Measurements from ENCODE around the gene TIGD6.

TIGD6 gene

DNA sequence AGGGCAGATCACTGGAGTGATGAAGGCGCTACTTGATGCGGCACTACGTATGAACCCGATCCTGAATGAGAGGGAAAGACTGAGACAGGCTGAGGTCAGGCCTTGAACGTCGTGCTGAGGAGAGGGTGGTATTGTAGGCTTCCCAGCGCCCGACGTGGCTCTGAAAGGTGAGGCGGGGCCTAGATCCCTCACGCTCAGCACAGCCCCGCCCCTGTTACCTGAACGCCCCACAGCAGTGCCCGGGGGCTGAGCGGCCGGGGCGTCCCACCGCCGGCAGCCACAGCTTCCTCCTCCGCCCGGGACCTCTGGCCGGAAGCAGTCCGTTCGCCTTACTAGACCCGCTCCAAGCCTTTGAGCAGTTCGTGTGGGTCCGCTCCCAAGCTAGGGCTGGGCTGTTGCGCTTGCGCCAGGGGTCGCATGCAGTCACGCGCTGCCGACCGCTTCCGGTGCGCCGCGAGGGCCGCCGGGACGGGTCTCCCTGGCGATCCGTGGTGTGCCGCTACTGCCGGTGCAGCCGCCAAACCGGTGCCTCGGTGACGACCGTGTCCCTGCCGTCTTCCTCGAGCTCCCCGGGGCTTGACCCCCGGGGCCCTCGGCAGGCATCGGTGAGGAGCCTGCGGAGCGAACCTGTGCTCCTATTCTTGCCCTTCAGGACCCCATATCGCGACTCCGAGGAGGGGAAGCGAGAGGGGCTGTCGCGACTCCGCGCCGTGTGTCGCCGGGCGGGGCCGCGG, at the start of gene TIGD6, which contains the start of gene HMGXB3:
TSS of gene TIGD6 (minus strand) at position 399 of the 734 bp plus-strand sequence. CDS start 4,306 bp downstream, outside the sequence.
TSS of gene HMGXB3 (plus strand) at position 484 of the 734 bp plus-strand sequence. CDS start 4,114 bp downstream, outside the sequence.
- H3K27ac ChIP-seq: peak within 1 kb of the TSS; percentile 90

GRCh38 chr5:150046031-150046430, 45.6 kb upstream of the TIGD6 start:
- TF ChIP-seq, protein P1, sequence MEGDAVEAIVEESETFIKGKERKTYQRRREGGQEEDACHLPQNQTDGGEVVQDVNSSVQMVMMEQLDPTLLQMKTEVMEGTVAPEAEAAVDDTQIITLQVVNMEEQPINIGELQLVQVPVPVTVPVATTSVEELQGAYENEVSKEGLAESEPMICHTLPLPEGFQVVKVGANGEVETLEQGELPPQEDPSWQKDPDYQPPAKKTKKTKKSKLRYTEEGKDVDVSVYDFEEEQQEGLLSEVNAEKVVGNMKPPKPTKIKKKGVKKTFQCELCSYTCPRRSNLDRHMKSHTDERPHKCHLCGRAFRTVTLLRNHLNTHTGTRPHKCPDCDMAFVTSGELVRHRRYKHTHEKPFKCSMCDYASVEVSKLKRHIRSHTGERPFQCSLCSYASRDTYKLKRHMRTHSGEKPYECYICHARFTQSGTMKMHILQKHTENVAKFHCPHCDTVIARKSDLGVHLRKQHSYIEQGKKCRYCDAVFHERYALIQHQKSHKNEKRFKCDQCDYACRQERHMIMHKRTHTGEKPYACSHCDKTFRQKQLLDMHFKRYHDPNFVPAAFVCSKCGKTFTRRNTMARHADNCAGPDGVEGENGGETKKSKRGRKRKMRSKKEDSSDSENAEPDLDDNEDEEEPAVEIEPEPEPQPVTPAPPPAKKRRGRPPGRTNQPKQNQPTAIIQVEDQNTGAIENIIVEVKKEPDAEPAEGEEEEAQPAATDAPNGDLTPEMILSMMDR (IDR thresholded peaks at IDR 0.05): no peak
- no peak for TF ChIP-seq ZFX (IDR thresholded peaks at IDR 0.05; ENCODE audit: borderline replicate concordance)

More for the DNA sequence above, at the start of gene TIGD6, which contains the start of gene HMGXB3:
- no peak for TF ChIP-seq ZFX (IDR thresholded peaks at IDR 0.05; ENCODE audit: borderline replicate concordance)
- TF ChIP-seq, protein P1 (IDR thresholded peaks at IDR 0.05): no peak

DNA sequence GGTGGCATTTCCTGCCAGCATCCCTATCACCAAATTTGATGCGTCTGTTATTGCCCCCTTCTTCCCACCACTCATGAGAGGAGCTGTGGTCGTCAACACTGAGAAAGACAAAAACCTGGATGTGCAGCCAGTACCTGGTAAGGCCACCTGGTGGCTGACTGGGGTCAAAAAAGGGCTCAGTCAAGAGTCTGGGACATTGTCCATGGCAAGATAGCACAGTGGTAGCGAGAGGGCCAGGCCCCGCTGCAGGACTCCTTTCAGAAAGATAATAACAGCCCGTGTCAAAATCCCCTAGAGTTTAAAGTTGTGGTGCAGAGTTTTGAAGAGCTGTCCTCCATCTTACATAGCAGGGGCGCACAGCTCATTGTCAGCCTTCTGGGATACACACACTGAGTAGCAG, 45.1 kb upstream of the TIGD6 start:
- no peak overlapping the region for H3K27ac ChIP-seq
- no peak for TF ChIP-seq ZFX (IDR thresholded peaks at IDR 0.05; ENCODE audit: borderline replicate concordance)
- TF ChIP-seq, protein P1 (IDR thresholded peaks at IDR 0.05): 0 out of 2 replicates have a peak, but pooled peaks have one; percentile 15

More at GRCh38 chr5:150046031-150046430, 45.6 kb upstream of the TIGD6 start:
- H3K27ac ChIP-seq: no peak overlapping the region

- TF ChIP-seq, protein P1 (IDR thresholded peaks at IDR 0.05): no peak
- TF ChIP-seq ZFX (IDR thresholded peaks at IDR 0.05; ENCODE audit: borderline replicate concordance): no peak
- no peak overlapping the region for H3K27ac ChIP-seq
Observed at GRCh38 chr5:150044712-150045111, 44.3 kb upstream of the TIGD6 start.

DNA sequence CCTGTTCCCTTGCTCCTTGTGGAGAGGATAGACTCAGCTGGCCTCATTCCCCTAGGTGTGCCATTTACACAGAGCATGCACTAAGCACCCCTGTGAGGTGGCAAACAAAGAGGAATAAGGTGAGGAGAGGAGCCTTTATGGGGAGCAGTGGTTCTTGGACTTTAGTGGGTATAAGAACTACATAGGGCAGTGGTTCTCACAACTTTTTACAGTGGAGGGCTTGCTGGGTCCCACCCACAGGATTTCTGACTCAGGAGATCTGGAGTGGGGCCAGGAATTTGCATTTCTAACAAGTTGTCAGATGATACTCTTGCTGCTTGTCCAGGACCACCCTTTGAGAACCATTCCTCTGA, 43.9 kb upstream of the TIGD6 start:
- TF ChIP-seq, protein P1 (IDR thresholded peaks at IDR 0.05): no peak
- no peak for TF ChIP-seq ZFX (IDR thresholded peaks at IDR 0.05; ENCODE audit: borderline replicate concordance)
- no peak overlapping the region for H3K27ac ChIP-seq

DNA sequence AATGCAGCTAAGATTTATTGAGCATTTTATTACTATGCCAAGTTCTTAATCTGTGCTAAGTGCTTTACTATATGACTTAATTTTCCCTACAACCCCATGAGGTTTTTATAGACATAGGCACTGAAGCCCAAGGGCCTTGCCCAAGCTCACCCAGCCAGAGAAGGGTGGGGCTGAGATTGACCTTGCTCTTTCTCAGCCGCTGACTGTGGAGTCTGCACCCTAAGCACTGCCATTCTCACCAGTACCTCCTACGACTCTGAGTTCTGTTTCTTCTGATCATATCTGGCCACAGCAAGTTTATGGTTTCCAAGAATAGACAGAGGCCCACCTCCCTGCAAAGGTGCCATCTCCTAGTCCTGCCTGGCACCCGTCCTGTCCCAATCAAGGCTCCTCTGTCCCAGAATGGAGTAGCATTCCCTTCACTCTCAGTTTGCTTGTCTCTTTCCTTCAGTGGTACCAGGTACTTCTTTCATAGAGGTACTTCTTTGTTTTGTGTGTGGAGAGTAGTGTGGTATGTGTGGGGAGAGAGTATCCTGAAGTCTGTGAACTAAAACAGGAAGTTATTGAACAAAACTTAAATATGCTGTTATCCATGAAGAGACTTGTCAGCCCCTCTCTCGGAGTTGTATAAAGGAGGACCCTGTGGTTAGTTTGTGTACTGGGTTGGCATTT, 43.3 kb upstream of the TIGD6 start:
- H3K27ac ChIP-seq: no peak overlapping the region
- TF ChIP-seq ZFX (IDR thresholded peaks at IDR 0.05; ENCODE audit: borderline replicate concordance): no peak
- TF ChIP-seq, protein P1 (IDR thresholded peaks at IDR 0.05): no peak

GRCh38 chr5:150042459-150042858, 42.0 kb upstream of the TIGD6 start:
- no peak overlapping the region for H3K27ac ChIP-seq
- no peak for TF ChIP-seq ZFX (IDR thresholded peaks at IDR 0.05; ENCODE audit: borderline replicate concordance)
- TF ChIP-seq, protein P1 (IDR thresholded peaks at IDR 0.05): no peak
